PFSK-1 (cell line): ENCODE measurements around the gene NCOA5.

ENCODE experiments used
- FOXP2 ChIP-seq: optimal IDR thresholded peaks from 2 replicates; pipeline ENCODE3; 2011; ENCODE audit warnings: borderline replicate concordance, control low read depth, inconsistent platforms; ENCODE audit not compliant: insufficient read depth; ENCODE audit errors: extremely low read length, extremely low read depth
- POLR2AphosphoS5 ChIP-seq: IDR thresholded peaks from 2 replicates; pipeline ENCODE4 v1.6.1; 2012; ENCODE audit warnings: low read depth, mild to moderate bottlenecking, control low read depth, low read length, moderate library complexity
- REST ChIP-seq, 2 experiments: IDR thresholded peaks; 2 replicates each; pipeline versions ENCODE4 v1.6.1 to v1.8.0; 2011 to 2012; ENCODE audit warnings: low read depth in 2 of 2, low read length in 2 of 2, control low read depth in 1 of 2, inconsistent platforms in 1 of 2, mild to moderate bottlenecking in 1 of 2, moderate library complexity in 1 of 2; ENCODE audit not compliant: insufficient read depth in 1 of 2
- SIN3A ChIP-seq: IDR thresholded peaks from 2 replicates; pipeline ENCODE4 v1.6.1; 2012; ENCODE audit warnings: mild to moderate bottlenecking, low read length, moderate library complexity, borderline replicate concordance; ENCODE audit not compliant: insufficient read depth
- TAF1 ChIP-seq: IDR thresholded peaks from 2 replicates; pipeline ENCODE4 v1.6.1; 2012; ENCODE audit warnings: low read length, control low read depth, borderline replicate concordance; ENCODE audit not compliant: insufficient read depth

The NCOA5 gene

GRCh38 chr20:46123482-46124245 is 33.9 kb upstream of the NCOA5 start:
- no peak for TF ChIP-seq TAF1
- TF ChIP-seq FOXP2: no peak
- no peak for TF ChIP-seq REST (IDR thresholded peaks at IDR 0.05; ENCODE audit: insufficient read depth in 1 of 2, low read depth in 2 of 2, low read length in 2 of 2)
- TF ChIP-seq SIN3A: no peak
- TF ChIP-seq POLR2AphosphoS5: no peak

GRCh38 chr20:46122516-46123481 is 33.0 kb upstream of the NCOA5 start:
- TF ChIP-seq TAF1: no peak
- TF ChIP-seq REST (IDR thresholded peaks at IDR 0.05; ENCODE audit: insufficient read depth in 1 of 2, low read depth in 2 of 2, low read length in 2 of 2): no peak
- no peak for TF ChIP-seq POLR2AphosphoS5
- TF ChIP-seq SIN3A: no peak
- no peak for TF ChIP-seq FOXP2

GRCh38 chr20:46122071-46122470 is 32.3 kb upstream of the NCOA5 start:
- no peak for TF ChIP-seq POLR2AphosphoS5
- no peak for TF ChIP-seq TAF1

GRCh38 chr20:46121184-46121930 is 31.6 kb upstream of the NCOA5 start:
- TF ChIP-seq FOXP2: no peak
- no peak for TF ChIP-seq SIN3A
- TF ChIP-seq REST (IDR thresholded peaks at IDR 0.05; ENCODE audit: insufficient read depth in 1 of 2, low read depth in 2 of 2, low read length in 2 of 2): no peak
- TF ChIP-seq POLR2AphosphoS5: no peak

- TF ChIP-seq TAF1: no peak
- no peak for TF ChIP-seq REST (IDR thresholded peaks at IDR 0.05; ENCODE audit: insufficient read depth in 1 of 2, low read depth in 2 of 2, low read length in 2 of 2)
- no peak for TF ChIP-seq SIN3A
Measured at GRCh38 chr20:46120136-46120535, 30.4 kb upstream of the NCOA5 start.
